Activated T-helper 2 cell treated with anti-CD3 and anti-CD28 coated beads, Interferon-gamma antibody, Interleukin-2, Interleukin-4, amounts not matched to agents 10 μg/mL and 5 μg/mL and 100 μg/mL, durations not matched to agents 14 hours and 24 hours and 36 hours (primary cell): ENCODE data around the gene PIAS3. TPM values are rescaled to one million over a fixed set of nuclear protein-coding genes. Genes with fewer than 3 reads are reported as not detected.

Experiments
- DNase-seq: peaks from one replicate; pipeline ENCODE4 v3.0.0; 2021; ENCODE audit warnings: low spot score
- H3K27ac Mint-ChIP-seq: one replicate; pipeline ENCODE4 v1.8.0; 2021; ENCODE audit warnings: mixed read lengths
- H3K27me3 Mint-ChIP-seq: one replicate; pipeline ENCODE4 v1.8.0; 2021; ENCODE audit warnings: low read depth, mixed read lengths
- H3K36me3 Mint-ChIP-seq: one replicate; pipeline ENCODE4 v1.8.0; 2021; ENCODE audit warnings: low read depth, mixed read lengths
- H3K4me1 Mint-ChIP-seq: one replicate; pipeline ENCODE4 v1.8.0; 2021; ENCODE audit warnings: low read depth, mixed read lengths
- H3K4me3 Mint-ChIP-seq: one replicate; pipeline ENCODE4 v1.8.0; 2021; ENCODE audit warnings: low read depth, mild to moderate bottlenecking, moderate library complexity, mixed read lengths
- H3K9me3 Mint-ChIP-seq: one replicate; pipeline ENCODE4 v1.8.0; 2021; ENCODE audit warnings: mixed read lengths
- intact Hi-C: fragments of 100-400 bp; cut with micrococcal nuclease; formaldehyde crosslinking; loops from one replicate; pipeline ENCODE4 v1.15.1; 2023
- total RNA-seq: library from RNA; stranded (reverse); gene quantifications from 2 replicates; pipeline ENCODE4 v1.2.3, GENCODE V29; 2022

Gene PIAS3
- total RNA-seq, 1 donor from 2014 or later = 21.1 TPM

GRCh38 chr1:145863282-145864018 lies 4.6 kb upstream of the PIAS3 start:
- intact Hi-C loops = no loop called here
- Mint-ChIP-seq H3K4me3 (no peak overlapping the region), H3K9me3 (no peaks in the 10 kb centered on the region), H3K27ac (no peak overlapping the region), H3K27me3 (peaks cover 33% of the 10 kb centered on the region), H3K4me1 (peaks cover 4% of the 10 kb centered on the region), H3K36me3 (no peaks in the 10 kb centered on the region)
- DNase-seq = no peak

- DNase-seq = peak; percentile 77
- H3K27ac Mint-ChIP-seq = peak overlapping the region; percentile 89
- intact Hi-C loops = loop anchor here (1.0 to 2.0 kb wide), 2 partner anchors 35 to 59 kb away; partner anchors contain the start of genes PEX11B, POLR3C and RNF115
Observed at GRCh38 chr1:145859491-145860023, 676 bp upstream of the PIAS3 start.

GRCh38 chr1:145858238-145858900 lies 512 bp downstream of the PIAS3 start:
- Mint-ChIP-seq H3K36me3 (peaks cover 16% of the 10 kb centered on the region), H3K27ac (peak overlapping the region; percentile 73), H3K4me1 (peaks cover 11% of the 10 kb centered on the region), H3K27me3 (peaks cover 9% of the 10 kb centered on the region), H3K4me3 (peak overlapping the region; percentile 93), H3K9me3 (no peaks in the 10 kb centered on the region)
- intact Hi-C loops = loop anchor here (2.0 kb wide), 1 partner anchor 60 kb away; the partner anchor contains the start of gene PEX11B
- DNase-seq = peak; percentile 38

More at GRCh38 chr1:145859491-145860023, 676 bp upstream of the PIAS3 start:
- H3K4me1 Mint-ChIP-seq = peaks cover 11% of the 10 kb centered on the region
- peak overlapping the region; percentile 93 for H3K4me3 Mint-ChIP-seq
- no peaks in the 10 kb centered on the region for H3K9me3 Mint-ChIP-seq
- peaks cover 16% of the 10 kb centered on the region for H3K27me3 Mint-ChIP-seq
- peaks cover 13% of the 10 kb centered on the region for H3K36me3 Mint-ChIP-seq

DNA sequence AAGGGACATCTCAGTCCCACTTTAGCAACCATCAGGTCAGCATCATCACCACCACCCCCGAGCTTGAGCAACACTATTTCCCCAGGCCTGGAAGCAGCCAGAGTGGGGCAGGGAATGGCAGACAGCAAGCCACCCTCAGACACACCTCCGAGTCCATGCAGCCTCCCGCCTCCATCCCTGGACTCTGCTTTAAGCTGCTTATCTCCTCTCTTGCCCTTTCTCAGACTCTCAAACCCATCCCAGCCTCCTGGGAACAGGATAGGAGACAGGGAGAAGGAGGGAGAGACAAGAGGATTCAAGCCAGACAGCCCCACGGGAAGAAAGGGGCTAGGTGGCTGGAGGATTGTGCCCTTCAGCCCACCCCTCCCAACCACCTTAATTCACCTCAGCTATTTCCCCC lies 1.7 kb downstream of the PIAS3 start:
- Mint-ChIP-seq H3K27me3 (peaks cover 4% of the 10 kb centered on the region), H3K36me3 (peaks cover 22% of the 10 kb centered on the region), H3K4me3 (no peak overlapping the region), H3K9me3 (no peaks in the 10 kb centered on the region), H3K27ac (no peak overlapping the region), H3K4me1 (peaks cover 11% of the 10 kb centered on the region)
- intact Hi-C loops = no loop called here
- DNase-seq = no peak

GRCh38 chr1:145855426-145855948 lies 3.4 kb downstream of the PIAS3 start:
- Mint-ChIP-seq H3K4me1 (peaks cover 11% of the 10 kb centered on the region), H3K27me3 (no peaks in the 10 kb centered on the region), H3K9me3 (no peaks in the 10 kb centered on the region), H3K27ac (no peak overlapping the region), H3K36me3 (peaks cover 31% of the 10 kb centered on the region), H3K4me3 (no peak overlapping the region)
- intact Hi-C loops = no loop called here
- DNase-seq = no peak

DNA sequence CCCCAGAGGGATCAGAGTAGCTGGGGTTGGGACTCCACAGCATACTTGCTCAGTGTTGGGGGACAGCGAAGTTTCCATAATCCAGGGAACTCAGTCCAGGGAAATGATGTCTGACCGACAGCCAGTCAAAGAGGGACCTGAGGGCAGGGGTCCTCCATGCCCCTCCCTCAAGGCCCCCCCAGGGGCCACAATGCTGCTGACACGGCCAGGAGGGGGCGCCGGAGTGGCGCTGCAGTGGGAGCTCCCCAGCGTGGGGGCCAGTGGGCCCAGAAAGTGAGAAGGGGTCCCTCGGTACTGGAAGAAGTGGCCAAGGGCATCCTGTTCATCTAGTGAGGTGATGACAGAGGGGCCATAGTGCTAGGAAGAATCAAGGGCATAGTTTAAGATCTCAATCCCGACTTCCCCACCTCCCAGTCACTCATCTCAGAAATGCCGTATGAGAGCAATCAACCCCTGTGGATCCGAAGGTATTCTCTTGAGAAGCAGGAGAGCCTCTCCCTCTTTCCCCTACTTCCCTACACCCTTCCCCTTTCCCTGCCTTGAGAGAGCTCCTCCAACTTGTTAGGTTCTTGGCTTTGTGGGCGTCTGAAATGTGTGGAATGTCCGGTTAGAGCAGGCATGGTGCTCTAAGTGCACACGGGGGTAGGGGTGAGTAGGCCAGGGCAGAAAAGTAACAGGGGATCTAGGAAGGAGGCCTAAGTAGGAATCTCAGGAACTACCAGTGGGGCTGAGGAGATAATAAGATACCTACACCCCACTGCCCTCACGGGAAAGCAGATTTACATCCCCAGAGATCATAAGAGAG lies 9.3 kb downstream of the PIAS3 start:
- no peak overlapping the region for H3K27ac Mint-ChIP-seq
- DNase-seq = no peak
- peaks cover 28% of the 10 kb centered on the region for H3K36me3 Mint-ChIP-seq
- H3K27me3 Mint-ChIP-seq = no peaks in the 10 kb centered on the region
- intact Hi-C loops = loop anchor here (5.0 kb wide), 2 partner anchors 63 to 163 kb away; partner anchors contain the start of gene ITGA10
- H3K4me1 Mint-ChIP-seq = peaks cover 5% of the 10 kb centered on the region
- H3K9me3 Mint-ChIP-seq = no peaks in the 10 kb centered on the region
- no peak overlapping the region for H3K4me3 Mint-ChIP-seq

DNA sequence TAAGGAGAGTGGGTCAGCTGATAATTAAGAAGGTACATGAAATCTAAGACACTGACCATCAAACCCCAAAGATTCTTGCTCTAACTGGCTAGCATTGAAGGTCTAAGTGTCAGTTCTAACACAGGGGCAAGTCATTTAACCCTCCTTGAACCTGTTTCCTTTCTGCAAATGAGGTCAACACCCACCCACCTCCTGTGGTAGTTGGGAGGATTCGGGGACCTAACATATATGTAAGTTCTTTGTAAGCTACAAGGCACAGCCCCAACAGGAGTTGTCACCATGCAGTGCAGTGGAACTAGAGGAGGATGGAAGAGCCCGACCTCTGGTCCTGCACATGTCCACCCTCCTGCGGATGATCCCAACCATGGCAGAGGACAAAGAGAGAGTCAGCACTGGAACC lies 11.1 kb downstream of the PIAS3 start:
- DNase-seq = no peak
- intact Hi-C loops = loop anchor here (5.0 kb wide), 2 partner anchors 64 to 164 kb away; partner anchors contain the start of gene ITGA10
- H3K4me1 Mint-ChIP-seq = peaks cover 5% of the 10 kb centered on the region
- no peaks in the 10 kb centered on the region for H3K9me3 Mint-ChIP-seq
- H3K27me3 Mint-ChIP-seq = no peaks in the 10 kb centered on the region
- no peak overlapping the region for H3K4me3 Mint-ChIP-seq
- H3K36me3 Mint-ChIP-seq = peaks cover 23% of the 10 kb centered on the region
- H3K27ac Mint-ChIP-seq = no peak overlapping the region

DNA sequence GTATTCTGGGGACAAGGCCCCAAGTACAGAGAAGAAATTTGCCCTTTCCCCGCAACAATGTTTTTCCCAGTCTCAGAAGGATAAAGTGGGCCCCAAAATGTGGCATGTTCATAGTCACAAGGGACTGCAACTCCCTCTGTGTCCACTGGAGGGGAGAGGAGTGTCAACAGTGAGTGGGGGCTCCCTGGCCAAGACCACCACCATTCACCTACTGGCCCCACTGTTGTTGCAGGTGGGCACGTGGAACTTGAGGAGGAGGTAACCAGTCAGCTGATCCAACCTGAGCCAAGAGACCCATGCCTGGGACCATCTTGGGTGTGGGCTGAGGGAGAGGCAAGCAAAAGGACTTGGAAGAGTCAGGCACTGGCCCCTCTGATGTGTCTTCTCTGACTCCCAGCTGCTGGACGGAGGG lies 12.7 kb downstream of the PIAS3 start:
- Mint-ChIP-seq H3K36me3 (peaks cover 31% of the 10 kb centered on the region), H3K4me3 (no peak overlapping the region), H3K27me3 (no peaks in the 10 kb centered on the region), H3K27ac (peak overlapping the region; percentile 19), H3K9me3 (no peaks in the 10 kb centered on the region), H3K4me1 (peaks cover 5% of the 10 kb centered on the region)
- intact Hi-C loops = loop anchor here (5.0 kb wide), 2 partner anchors 66 to 166 kb away; partner anchors contain the start of gene ITGA10
- no peak for DNase-seq

DNA sequence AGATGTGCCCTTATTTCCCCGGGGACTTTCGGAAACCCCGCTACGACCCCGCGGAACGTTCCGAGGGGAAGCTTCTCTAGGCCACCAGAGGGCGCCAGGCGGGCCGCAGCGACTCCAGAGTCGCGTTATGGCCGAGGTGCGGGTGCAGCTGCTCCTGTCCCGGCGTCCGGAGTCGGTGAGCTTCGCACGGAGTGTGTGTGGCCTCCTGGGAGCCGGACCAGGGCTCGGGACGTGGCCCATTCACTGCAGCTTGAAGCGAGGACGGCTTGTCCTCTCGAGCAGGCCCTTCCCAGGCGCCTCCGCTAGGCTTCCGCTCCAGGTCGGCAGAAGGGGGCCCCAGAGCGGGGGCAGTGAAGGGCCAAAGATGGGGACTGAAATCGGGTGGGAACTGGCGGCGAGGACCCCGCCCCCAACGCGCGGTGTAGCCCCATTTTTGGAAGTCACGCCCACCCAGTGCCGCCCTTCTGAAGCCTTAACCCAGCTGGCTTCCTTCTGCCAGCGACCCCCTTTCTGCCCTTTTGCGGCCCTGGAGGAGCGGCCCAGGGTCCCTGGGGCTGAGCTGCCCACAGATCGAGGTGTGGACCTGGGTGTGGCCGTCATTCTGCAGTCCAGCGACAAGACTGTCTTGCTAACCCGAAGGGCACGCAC lies 13.2 kb downstream of the PIAS3 start, which contains the start of gene NUDT17:
Gene NUDT17, plus strand, starts transcription at position 117 of the 648 bp plus-strand sequence. Its CDS starts 11 bp downstream, at position 128.
- H3K36me3 Mint-ChIP-seq = peaks cover 30% of the 10 kb centered on the region
- peak; percentile 59 for DNase-seq
- peak within 1 kb of the TSS; percentile 19 for H3K27ac Mint-ChIP-seq
- H3K4me1 Mint-ChIP-seq = peaks cover 5% of the 10 kb centered on the region
- no peaks in the 10 kb centered on the region for H3K27me3 Mint-ChIP-seq
- no peaks in the 10 kb centered on the region for H3K9me3 Mint-ChIP-seq
- intact Hi-C loops = loop anchor here (5.0 kb wide), 2 partner anchors 67 to 167 kb away; partner anchors contain the start of gene ITGA10
- no peak within 1 kb of the TSS for H3K4me3 Mint-ChIP-seq

DNA sequence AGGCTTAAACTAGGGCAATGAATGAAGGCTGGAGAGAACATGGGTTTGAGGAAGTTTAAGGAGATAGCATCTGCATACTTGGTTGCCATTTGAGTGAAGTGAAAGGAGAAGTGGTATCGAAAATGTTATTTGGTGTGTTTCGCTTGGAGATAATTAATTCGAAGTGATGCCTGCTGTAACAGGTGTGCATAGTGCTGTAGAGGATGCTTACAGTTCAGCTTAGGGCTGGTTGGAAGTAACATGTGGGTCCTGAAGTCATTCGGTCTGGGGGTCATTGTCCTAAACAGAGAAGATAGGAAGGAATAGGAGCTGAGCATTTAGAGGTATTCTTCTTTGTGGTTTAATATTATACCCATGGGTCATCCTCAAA lies 13.8 kb downstream of the PIAS3 start:
- Mint-ChIP-seq H3K36me3 (peaks cover 28% of the 10 kb centered on the region), H3K4me1 (peaks cover 5% of the 10 kb centered on the region), H3K27me3 (no peaks in the 10 kb centered on the region), H3K27ac (no peak overlapping the region), H3K9me3 (no peaks in the 10 kb centered on the region), H3K4me3 (no peak overlapping the region)
- no peak for DNase-seq
- intact Hi-C loops = loop anchor here (5.0 kb wide), 2 partner anchors 67 to 167 kb away; partner anchors contain the start of gene ITGA10

DNA sequence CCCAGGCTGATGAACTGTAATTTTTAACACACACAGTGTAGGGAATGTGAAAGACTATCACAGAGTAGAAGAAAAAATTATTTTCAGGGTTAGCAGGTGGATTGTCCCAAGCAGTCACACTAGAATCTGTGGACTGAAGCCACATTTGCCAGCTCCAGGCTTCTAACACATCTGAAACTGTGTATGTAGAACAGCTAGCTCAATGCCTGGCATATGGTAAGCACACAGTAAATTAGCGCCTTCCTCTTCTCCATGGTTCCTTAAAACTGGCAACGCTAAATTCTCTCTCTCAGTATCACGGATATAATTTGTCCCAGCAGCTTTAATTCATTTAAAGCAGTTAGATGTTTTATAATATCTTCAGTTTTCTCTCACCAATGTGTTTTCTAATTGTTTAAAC lies 15.8 kb downstream of the PIAS3 start:
- Mint-ChIP-seq H3K9me3 (no peaks in the 10 kb centered on the region), H3K27ac (no peak overlapping the region), H3K36me3 (peaks cover 35% of the 10 kb centered on the region), H3K4me1 (peaks cover 5% of the 10 kb centered on the region), H3K27me3 (no peaks in the 10 kb centered on the region), H3K4me3 (no peak overlapping the region)
- intact Hi-C loops = no loop called here
- DNase-seq = no peak
